ENCODE results near the gene SELP.

DNA sequence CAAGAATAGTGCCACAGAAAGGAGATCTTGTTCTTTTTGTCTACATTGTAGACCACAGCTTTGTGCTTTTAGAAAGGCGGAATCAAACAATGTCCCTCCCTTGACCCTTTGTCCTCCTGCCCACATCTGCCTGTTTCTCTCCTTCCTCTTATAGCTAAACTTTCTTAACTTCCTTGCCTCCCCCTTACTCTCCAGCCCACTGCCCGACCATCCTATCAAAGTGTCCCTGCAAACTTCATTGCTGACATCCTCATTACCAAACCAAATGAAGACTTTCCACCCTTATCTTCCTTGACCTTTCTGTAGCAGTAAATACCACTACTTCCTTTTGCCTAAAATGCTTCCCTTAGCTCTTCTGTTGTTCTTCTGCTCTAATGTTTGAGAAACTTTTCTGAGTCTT, 5.0 kb downstream of the SELP start:
- TF ChIP-seq, protein P1, sequence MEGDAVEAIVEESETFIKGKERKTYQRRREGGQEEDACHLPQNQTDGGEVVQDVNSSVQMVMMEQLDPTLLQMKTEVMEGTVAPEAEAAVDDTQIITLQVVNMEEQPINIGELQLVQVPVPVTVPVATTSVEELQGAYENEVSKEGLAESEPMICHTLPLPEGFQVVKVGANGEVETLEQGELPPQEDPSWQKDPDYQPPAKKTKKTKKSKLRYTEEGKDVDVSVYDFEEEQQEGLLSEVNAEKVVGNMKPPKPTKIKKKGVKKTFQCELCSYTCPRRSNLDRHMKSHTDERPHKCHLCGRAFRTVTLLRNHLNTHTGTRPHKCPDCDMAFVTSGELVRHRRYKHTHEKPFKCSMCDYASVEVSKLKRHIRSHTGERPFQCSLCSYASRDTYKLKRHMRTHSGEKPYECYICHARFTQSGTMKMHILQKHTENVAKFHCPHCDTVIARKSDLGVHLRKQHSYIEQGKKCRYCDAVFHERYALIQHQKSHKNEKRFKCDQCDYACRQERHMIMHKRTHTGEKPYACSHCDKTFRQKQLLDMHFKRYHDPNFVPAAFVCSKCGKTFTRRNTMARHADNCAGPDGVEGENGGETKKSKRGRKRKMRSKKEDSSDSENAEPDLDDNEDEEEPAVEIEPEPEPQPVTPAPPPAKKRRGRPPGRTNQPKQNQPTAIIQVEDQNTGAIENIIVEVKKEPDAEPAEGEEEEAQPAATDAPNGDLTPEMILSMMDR (IDR thresholded peaks at IDR 0.05) = no peak
- no peak for TF ChIP-seq ZFX (IDR thresholded peaks at IDR 0.05; ENCODE audit: borderline replicate concordance)
